OCI-LY7 (cell line): ENCODE measurements around the gene HMGB4. TPM values are rescaled to one million over a fixed set of nuclear protein-coding genes. Genes with fewer than 3 reads are reported as not detected.

ENCODE experiments used
- BruUV-seq: library from RNA; stranded (reverse); fragments of 400-500 nt; replicated peaks from 2 replicates; lab custom pipeline; 2021; lab: Mats Ljungman, UMichigan
- CTCF ChIA-PET: fragments of 300-600 bp; sonication (Branson Sonifier 250); formaldehyde crosslinking; loops from one replicate; lab custom pipeline; 2022; ENCODE audit warnings: antibody characterized with exemption; ENCODE audit not compliant: unreplicated experiment; lab: Charles Lee
- POLR2A ChIA-PET: fragments of 300-600 bp; sonication (Branson Sonifier 250); formaldehyde crosslinking; loops from one replicate; lab custom pipeline; 2022; ENCODE audit warnings: antibody characterized with exemption; lab: Charles Lee
- DNase-seq: peaks from one replicate; pipeline ENCODE4 v3.0.0-alpha.2; 2015; ENCODE audit warnings: low spot score
- H2AFZ ChIP-seq: fragments of 200-600 bp; sonication (generic), shearing (Covaris generic); 2 replicates; pipeline ENCODE4 v1.6.1; 2014; ENCODE audit warnings: mild to moderate bottlenecking, antibody characterized with exemption, low read length, moderate library complexity
- H3K27ac ChIP-seq: fragments of 200-600 bp; sonication (generic); 2 replicates; pipeline ENCODE4 v1.5.1; 2014; ENCODE audit warnings: mixed run types, low read depth, mild to moderate bottlenecking, moderate library complexity, low read length, inconsistent platforms; ENCODE audit not compliant: poor library complexity, severe bottlenecking
- H3K36me3 ChIP-seq: fragments of 200-600 bp; sonication (generic); 2 replicates; pipeline ENCODE4 v1.6.1; 2014; ENCODE audit warnings: mild to moderate bottlenecking, antibody characterized with exemption, low read length, moderate library complexity, mixed read lengths; ENCODE audit not compliant: insufficient read depth
- H3K4me1 ChIP-seq: fragments of 200-600 bp; sonication (generic); 2 replicates; pipeline ENCODE4 v1.5.1; 2014; ENCODE audit warnings: mild to moderate bottlenecking, low read length; ENCODE audit not compliant: insufficient read depth, poor library complexity, severe bottlenecking
- H3K4me2 ChIP-seq: fragments of 200-600 bp; sonication (generic); 2 replicates; pipeline ENCODE4 v1.6.1; 2014; ENCODE audit warnings: mild to moderate bottlenecking, low read length
- H3K4me3 ChIP-seq: fragments of 200-600 bp; sonication (generic); 2 replicates; pipeline ENCODE4 v1.5.1; 2014; ENCODE audit warnings: mild to moderate bottlenecking, low read depth, low read length; ENCODE audit not compliant: poor library complexity, severe bottlenecking
- H3K79me2 ChIP-seq: fragments of 200-600 bp; sonication (generic); 2 replicates; pipeline ENCODE4 v1.6.1; 2016; ENCODE audit warnings: low read depth, mild to moderate bottlenecking, low read length, moderate library complexity, mixed read lengths; ENCODE audit not compliant: insufficient read depth
- H3K9me2 ChIP-seq: fragments of 200-600 bp; sonication (generic); 2 replicates; pipeline ENCODE4 v1.6.1; 2016; ENCODE audit warnings: mild to moderate bottlenecking, low read length, mixed read lengths; ENCODE audit not compliant: insufficient read depth
- H3K9me3 ChIP-seq: fragments of 200-600 bp; sonication (generic); 2 replicates; pipeline ENCODE4 v1.6.1; 2014; ENCODE audit warnings: mild to moderate bottlenecking, mixed run types, low read length, mixed read lengths
- H4K20me1 ChIP-seq: fragments of 200-600 bp; sonication (generic); 2 replicates; pipeline ENCODE4 v1.6.1; 2014; ENCODE audit warnings: mild to moderate bottlenecking, antibody characterized with exemption, low read length, moderate library complexity, mixed read lengths; ENCODE audit not compliant: insufficient read depth
- CTCF ChIP-seq: fragments of 200-600 bp; sonication (generic); conservative IDR thresholded peaks from 2 replicates; pipeline ENCODE4 v1.5.1; 2014; ENCODE audit warnings: mild to moderate bottlenecking, antibody characterized with exemption, low read length, moderate library complexity, mixed read lengths
- EZH2phosphoT487 ChIP-seq: fragments of 200-600 bp; sonication (generic); IDR thresholded peaks from 2 replicates; pipeline ENCODE4 v1.6.1; 2018; ENCODE audit warnings: low read depth, borderline replicate concordance, mild to moderate bottlenecking, mixed run types, antibody characterized with exemption, low read length, moderate library complexity, mixed read lengths
- intact Hi-C: fragments of 100-400 bp; cut with micrococcal nuclease; formaldehyde crosslinking; loops from one replicate; pipeline ENCODE4 v1.10.0; 2022; ENCODE audit not compliant: unreplicated experiment
- total RNA-seq, 2 experiments: library from RNA; depleted of rRNA in 1 of 2; stranded (reverse); fragments of >200 nt in 1 of 2; shearing (Covaris generic) in 1 of 2; gene quantifications; 2 replicates each; pipeline ENCODE4 v1.2.3, GENCODE V29; 2014 to 2022

HMGB4 gene
- total RNA-seq, 2 experiments from 2014 or later, result not detected

- ChIA-PET CTCF (no interaction called here), POLR2A (no interaction called here)
- no peak for TF ChIP-seq CTCF
- TF ChIP-seq EZH2phosphoT487, result no peak
Measured at GRCh38 chr1:33878392-33878791, 14.5 kb downstream of the HMGB4 start.

GRCh38 chr1:33880305-33880704, 16.4 kb downstream of the HMGB4 start:
- Histone ChIP-seq H3K4me2 (no peak overlapping the region), H4K20me1 (no peaks in the 10 kb centered on the region), H3K27ac (no peak overlapping the region), H3K79me2 (no peaks in the 10 kb centered on the region), H3K36me3 (no peaks in the 10 kb centered on the region), H3K4me3 (no peak overlapping the region), H3K9me3 (no peaks in the 10 kb centered on the region), H3K4me1 (no peaks in the 10 kb centered on the region), H2AFZ (no peak overlapping the region), H3K9me2 (no peaks in the 10 kb centered on the region)
- CTCF ChIA-PET, result no interaction called here
- intact Hi-C loops, result no loop called here
- TF ChIP-seq EZH2phosphoT487 (no peak), CTCF (no peak)
- no peak for DNase-seq
- POLR2A ChIA-PET, result no interaction called here
- no TSS peak for BruUV-seq

More at GRCh38 chr1:33878392-33878791, 14.5 kb downstream of the HMGB4 start:
- no peaks in the 10 kb centered on the region for H3K36me3 ChIP-seq
- H2AFZ ChIP-seq, result no peak overlapping the region
- H3K9me3 ChIP-seq, result no peaks in the 10 kb centered on the region
- no peaks in the 10 kb centered on the region for H3K9me2 ChIP-seq
- no peak overlapping the region for H3K4me2 ChIP-seq
- no peak overlapping the region for H3K4me3 ChIP-seq
- no peaks in the 10 kb centered on the region for H3K79me2 ChIP-seq
- no peaks in the 10 kb centered on the region for H4K20me1 ChIP-seq
- H3K27ac ChIP-seq, result no peak overlapping the region
- BruUV-seq, result no TSS peak
- intact Hi-C loops, result no loop called here
- DNase-seq, result no peak
- no peaks in the 10 kb centered on the region for H3K4me1 ChIP-seq

GRCh38 chr1:33886496-33886895, 22.6 kb downstream of the HMGB4 start:
- H3K36me3 ChIP-seq, result no peaks in the 10 kb centered on the region
- no peak overlapping the region for H3K4me3 ChIP-seq
- H3K9me2 ChIP-seq, result no peaks in the 10 kb centered on the region
- H4K20me1 ChIP-seq, result no peaks in the 10 kb centered on the region
- H3K9me3 ChIP-seq, result no peaks in the 10 kb centered on the region
- H3K79me2 ChIP-seq, result no peaks in the 10 kb centered on the region
- no TSS peak for BruUV-seq
- H3K27ac ChIP-seq, result no peak overlapping the region
- ChIA-PET CTCF (no interaction called here), POLR2A (no interaction called here)
- no peaks in the 10 kb centered on the region for H3K4me1 ChIP-seq
- no peak for DNase-seq
- TF ChIP-seq EZH2phosphoT487, result no peak
- intact Hi-C loops, result no loop called here
- H3K4me2 ChIP-seq, result no peak overlapping the region
- no peak overlapping the region for H2AFZ ChIP-seq
